ENCODE results near the gene POLR3E.
"Not testable (repeated sequence)": the region's sequence is repeated elsewhere in the genome, so short reads cannot be mapped to it uniquely, and the experiment has no call there.

Gene POLR3E

DNA sequence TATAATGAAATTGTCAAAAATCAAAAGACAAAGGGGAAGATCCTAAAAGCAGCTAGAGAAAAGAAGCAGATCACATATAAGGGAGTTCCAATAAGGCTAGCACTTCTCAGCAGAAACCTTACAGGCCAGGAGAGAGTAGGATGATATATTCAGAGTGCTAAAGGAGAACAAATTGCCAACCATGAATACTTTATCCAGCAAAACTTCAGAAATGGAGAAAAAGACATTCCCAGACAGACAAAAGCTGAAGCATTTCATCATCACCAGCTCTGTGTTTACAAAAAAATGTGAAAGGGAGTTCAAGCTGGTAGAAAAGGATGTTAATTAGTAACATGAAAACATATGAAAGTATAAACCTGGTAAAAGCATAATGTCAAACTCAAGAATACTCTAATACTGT, 39.8 kb downstream of the POLR3E start:
- no peak for DNase-seq

DNA sequence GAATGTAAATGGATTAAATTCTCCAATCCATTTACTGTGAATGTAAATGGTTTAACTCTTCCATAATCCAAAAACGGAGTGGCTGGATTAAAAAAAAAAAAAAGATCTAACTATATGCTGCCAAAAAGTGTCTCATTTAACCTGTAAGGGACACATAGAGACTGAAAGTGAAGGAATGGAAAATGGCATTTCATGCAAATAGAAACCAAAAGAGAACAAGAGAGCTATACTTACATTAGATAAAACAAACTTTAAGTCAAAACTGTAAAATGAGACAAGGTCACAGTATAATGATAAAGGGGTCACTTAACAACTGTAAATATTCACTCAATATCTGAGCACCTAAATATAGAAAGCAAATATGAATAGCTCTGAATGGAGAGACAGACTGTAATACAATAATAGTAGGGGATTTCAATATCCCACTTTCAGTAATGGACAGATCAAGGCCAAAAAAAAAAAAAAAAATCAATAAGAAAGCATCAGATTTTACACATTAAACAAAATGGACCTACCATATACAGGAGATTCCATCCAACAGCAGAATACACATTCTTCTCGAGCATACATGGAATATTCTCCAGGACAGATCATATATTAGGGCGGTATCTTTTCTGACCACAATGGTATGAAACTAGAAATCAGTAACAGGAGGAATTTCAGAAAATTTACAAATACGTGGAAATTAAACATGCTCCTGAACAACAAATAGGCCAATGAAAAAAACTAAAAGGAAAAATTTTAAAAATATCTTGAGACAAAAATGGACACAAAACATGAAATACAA, 40.8 kb downstream of the POLR3E start:
- no peak for DNase-seq

DNA sequence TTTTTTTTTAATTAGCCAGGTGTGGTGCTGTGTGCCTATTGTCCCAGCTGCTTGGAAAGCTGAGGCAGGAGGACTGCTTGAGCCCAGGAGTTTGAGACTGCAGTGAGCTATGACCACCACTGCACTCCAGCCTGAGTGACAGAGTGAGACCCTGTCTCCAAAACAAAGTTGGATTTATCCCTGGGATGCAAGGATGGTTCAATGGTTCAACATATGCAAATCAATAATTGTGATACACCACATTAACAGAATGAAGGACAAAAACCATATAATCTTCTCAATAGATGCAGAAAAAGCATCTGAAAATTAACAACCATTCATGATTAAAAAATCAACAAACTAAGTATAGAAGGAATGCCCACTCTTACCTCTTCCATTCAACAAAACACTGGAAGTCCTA, 43.7 kb downstream of the POLR3E start:
- no peak for DNase-seq

DNA sequence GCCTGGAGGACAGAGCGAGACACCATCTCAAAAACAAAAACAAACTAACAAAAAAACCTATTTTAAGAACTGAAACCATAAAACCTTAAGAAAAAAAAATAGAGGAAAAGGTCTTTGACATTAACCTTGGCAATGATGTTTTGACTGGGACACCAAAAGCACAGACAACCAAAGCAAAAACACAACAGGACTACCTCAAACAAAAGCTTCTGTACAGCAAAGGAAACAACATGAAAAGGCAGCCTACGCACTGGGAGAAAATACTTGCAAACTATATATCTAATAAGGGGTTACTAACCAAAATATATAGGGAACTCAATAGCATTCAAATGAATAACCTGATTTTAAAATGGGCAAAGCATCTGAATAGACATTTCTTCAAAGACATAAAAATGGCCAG, 44.9 kb downstream of the POLR3E start:
- DNase-seq = no peak

DNA sequence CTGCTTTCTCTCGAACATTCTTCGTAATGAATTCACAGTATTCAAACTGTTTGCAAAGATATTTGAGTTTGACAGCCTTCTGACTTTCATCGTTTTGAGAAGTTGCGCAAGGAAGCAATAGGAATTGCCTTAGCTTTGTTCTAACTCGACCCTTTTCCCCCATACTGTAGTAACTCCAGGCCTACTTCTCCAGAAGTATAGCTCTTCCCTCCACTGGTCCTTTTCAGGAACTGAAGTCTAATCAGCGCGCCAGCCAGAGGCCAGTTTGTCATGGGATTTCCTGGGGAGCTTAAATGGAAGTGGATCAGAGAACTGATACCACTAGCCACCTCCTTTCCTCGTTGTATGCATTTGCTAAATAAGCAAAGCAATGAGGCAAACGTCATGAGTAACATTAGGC, 49.3 kb downstream of the POLR3E start:
- no peak for DNase-seq

DNA sequence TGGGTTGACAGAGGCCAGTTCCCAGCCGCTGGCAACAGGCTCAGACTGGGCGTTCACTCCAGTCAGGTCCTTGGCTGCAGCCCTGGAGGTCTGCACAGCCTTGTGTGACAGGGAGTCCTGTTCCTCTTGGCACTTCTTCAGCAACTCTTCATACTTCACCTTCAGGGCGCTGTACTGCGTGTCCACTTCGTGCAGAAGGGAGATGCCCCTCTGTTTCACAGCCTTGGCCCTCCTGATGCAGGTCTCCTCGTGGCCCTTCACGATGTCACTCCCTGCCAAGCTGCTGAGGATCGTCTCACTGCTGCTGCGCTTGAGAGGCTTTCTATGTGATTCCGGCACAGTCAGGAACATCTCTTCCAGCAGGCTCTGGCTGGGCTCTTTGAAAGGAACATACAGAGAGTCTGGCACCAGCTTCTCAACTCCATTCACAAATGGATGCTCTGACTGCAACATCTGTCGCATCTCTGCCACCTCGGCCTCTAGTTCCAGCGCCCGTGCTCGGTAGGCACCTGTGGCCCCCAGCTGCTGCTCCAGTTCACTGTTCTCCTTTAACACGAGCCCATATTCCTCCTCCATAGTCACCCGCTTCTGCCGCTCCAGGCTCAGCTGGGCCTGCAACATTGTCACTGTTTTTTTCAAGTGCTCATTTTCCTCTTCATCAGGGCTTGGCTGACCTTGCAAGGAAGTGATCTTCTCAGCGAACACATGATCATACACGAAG, 50.1 kb downstream of the POLR3E start:
- DNase-seq = no peak

DNA sequence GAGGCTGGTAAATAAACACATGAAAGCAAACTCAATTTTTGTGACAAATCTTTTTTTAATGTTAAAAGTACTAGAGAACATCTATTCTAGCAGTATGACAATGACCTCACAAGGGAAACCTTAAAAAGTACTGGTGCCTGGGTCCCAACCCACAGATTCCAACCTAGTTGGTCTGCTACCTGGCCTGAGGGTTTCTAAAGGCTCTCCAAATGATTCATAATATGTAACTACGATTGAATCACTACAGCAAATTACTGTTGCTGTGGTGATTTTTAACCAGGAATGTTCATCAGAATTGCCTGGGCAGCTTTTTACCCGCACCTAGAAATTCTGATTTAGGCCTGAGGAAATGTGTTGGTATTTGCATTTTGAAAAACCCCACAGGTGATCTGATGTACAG, 51.1 kb downstream of the POLR3E start:
- no peak for DNase-seq

DNA sequence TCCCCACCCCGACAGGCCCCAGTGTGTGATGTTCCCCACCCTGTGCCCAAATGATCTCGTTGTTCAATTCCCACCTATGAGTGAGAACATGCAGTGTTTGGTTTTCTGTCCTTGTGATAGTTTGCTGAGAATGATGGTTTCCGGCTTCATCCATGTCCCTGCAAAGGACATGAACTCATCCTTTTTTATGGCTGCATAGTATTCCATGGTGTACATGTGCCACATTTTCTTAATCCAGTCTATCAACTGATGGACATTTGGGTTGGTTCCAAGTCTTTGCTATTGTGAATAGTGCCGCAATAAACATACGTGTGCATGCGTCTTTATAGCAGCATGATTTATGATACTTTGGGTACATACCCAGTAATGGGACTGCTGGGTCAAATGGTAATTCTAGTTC, 53.8 kb downstream of the POLR3E start:
- DNase-seq = not testable (repeated sequence)

DNA sequence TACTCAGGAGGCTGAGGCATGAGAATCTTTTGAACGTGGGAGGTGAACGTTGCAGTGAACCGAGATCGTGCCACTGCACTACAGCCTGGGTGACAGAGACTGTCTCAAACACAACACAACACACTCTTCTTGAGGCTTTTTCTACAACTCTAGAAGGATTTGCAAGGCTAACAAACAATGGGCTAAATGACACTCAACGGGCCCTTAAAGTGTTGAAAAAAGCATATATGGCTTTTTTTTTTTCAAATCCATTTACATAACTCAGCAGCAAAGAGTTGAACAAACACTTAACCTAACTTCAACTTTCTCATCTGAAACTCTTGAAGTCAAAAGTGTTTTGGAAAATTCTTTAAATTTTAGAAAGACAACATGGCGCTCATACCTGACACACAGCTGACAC, 54.9 kb downstream of the POLR3E start:
- DNase-seq = no peak

DNA sequence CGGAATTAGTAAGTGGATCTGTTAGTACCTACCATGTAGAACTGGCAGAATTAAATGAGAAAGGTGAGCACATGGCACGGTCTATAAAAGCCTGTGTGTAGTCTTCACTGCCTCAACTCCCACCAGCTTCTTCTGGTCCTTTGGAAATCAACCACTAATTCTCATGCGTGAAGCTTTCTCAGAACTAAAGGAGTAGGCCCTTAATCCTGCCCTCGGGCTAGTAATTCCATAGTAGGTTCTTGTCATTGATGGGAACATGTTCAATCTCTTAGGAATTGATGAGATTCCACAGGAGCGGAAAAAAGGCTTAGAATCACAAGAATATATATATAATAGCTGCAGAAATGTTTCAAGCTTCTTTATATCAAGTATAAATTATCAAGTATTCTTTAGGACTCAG, 55.5 kb downstream of the POLR3E start:
- DNase-seq = no peak

DNA sequence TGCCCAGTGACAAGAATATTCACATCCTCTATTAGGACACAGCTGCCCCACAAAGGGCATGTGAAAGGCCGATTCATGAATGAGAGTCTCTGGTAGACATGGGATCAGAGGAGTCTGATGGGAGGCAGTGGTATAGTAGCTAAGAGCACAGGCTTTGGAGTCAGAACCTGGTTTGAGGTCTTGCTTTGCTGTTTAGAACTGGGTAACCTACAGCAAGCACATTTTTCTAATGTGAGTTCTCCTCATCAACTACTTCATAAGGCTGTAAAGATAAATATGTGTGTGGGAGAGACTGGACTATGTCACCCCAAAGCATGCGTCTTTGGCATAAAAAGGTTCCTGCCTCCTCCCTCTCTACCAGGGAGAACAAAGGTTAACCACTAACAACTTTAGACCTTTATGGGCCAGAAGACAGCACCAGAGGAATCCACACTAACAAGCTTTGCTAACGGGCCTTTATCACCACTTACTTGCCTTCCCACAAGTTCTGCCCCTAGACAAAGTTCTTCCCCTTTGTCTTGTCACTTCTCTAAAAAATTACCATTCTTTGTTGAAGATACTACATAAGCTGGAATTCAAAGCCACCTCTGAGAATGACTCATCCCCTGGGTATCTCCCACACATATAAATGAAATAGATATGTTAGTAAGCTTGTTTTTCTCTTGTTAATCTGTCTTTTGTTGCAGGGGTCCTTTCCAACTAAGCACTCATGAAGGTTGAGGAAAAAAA, 56.1 kb downstream of the POLR3E start:
- DNase-seq = no peak

DNA sequence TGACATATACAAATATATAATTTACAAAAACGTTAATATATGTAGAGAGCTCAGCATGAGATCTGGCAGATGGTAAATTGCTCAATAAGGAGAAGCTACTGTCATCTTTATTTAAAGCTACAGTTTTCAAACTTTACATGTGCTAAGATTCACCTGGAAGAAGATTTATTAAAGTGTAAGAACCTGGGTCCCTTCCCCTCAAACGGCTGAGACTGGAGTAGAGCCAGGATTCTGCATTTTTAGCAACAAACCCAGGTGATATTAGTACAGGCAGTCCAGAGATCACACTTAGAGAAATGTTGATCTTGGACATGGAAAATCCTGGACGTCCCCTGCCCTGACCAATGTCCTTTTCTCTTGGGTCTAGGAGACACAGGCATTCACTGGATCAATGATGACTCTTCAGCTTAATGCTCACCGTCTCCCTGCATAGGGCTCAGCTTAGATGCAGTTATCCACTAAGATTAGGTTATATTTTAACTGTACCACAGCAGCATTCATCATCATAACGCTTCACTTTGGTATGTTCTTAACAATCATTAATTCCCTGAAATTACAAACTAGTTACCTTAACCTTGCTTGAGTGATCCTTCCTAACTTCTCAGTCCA, 56.8 kb downstream of the POLR3E start:
- DNase-seq = no peak

DNA sequence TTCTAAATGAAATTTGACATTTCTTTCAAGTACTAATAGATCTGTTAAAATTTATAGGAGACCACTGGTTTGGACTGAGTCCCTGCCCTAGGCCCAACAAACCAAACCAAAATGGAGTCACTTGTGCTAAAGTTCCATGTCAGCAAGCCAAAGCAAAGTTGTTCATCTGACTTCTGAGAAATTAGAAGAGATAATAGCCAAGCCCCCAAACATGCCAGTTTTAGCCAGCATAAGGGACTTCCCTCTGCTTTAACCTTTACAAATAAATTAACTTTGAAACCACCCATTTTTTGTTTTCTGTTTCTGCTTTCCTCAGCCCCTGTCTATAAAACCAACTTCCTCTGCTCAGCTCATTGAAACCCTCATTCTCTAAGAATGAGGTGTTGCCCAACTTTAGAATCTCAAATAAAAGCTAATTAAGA, 58.3 kb downstream of the POLR3E start:
- DNase-seq = no peak

DNA sequence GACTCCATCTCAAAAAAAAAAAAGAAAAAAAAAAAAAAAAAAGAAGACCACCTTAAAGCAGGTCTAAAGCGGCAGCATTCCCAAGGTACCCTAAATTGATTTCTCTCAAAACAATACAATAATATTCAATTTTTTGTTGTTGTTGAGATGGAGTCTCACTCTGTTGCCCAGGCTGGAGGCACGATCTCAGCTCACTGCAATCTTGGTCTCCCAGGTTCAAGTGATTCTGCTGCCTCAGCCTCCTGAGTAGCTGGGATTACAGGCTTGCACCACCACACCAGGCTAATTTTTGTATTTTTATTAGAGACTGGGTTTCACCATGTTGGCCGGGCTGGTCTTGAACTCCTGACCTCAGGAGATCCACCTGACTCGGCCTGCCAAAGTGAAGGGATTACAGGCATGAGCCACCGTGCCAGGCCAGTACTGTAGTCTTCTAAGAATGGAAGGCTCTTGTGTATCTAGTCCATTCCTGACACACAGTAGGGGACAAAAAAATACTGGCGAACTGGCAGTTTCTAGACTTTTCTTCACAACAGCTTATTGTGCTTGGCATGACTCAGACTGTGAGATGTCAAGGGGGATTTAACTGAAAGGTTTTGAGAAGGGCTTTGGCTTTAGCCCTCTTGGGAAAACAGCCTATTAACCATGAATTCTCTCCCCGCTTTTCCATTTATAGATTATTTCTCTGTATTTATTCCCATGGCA, 59.9 kb downstream of the POLR3E start:
- no peak for DNase-seq

DNA sequence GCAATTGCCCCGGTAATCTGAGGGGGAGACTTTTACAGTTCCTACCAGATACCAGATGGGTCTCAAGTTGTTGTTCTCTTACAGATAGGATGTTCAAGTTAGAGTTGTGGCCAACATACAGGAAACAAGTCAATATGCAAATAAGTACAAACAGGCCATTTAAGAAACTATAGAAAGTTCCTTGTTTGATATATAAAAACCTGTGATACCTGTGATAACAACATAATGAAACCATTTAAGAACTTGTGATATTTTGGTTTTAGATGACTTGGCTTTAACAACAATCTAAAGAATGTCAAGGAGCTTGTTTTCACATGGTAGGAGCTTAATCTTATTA, 60.4 kb downstream of the POLR3E start:
- no peak for DNase-seq

DNA sequence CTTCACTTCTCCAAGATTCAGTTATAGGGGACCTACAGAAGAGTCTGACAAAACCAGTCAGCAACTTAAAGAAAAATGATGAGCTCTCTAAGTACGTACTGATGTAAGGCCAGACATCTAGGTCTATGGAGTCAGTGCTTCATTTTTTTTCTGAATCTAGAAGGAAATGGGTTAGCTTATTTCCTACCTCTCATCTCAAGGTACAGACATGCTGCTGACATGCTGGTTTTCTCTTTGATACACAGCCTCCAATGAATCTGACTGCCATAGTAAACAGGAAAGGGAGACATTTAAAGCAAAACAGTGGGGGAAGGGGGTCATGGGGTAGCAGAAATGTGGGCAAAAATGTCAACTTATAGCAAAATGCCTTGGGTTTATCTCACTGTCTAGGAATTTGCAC, 60.8 kb downstream of the POLR3E start:
- DNase-seq = no peak

DNA sequence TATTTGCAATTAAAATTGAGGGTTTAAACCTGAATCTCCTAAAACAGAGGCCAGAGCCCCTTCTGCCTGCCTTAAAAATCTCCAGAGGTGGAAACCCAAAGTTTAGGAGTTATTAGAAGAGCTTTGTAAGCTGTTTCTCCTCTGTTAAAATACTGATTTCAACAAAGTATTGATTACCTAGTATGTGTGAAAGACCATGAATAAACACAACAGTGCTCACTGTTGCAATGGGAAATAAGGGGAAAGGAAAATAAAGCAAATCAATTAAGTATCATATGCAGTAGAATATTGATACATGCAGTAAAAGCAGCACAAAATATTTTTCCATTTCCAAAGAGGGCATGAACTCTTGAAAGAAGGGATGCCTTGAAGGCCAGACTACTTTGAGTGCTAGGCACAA, 62.5 kb downstream of the POLR3E start:
- no peak for DNase-seq

DNA sequence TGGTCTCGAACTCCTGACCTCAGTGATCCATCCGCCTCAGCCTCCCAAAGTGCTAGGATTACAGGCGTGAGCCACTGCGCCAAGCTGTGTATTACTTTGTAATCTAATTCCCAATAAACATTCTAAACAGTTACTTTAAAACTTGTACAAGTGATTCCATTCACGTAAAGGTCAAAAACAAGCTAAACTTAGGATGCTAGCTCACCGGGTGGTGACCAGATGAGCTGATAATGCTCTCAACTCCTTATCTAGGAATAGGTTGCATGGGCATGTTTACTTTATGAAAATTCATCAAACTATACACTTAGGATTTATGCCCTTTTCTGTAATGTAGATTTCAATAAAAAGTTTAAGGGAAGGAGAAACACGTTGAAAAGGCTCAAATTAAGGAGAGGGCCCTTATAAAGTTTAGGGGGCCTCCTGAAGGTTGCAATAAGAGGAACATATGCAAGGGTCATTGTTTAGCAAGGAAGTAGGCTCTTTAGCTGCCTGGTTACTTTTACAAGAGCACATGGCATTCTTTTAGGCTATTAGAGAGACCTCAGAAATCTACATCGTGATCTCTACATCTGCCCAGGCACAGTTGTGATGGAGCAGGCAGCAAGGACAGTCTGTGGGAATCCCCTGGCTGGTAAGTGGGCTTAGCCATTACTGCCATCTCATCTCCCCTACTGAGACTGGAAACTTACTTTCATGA, 63.9 kb downstream of the POLR3E start:
- DNase-seq = no peak

DNA sequence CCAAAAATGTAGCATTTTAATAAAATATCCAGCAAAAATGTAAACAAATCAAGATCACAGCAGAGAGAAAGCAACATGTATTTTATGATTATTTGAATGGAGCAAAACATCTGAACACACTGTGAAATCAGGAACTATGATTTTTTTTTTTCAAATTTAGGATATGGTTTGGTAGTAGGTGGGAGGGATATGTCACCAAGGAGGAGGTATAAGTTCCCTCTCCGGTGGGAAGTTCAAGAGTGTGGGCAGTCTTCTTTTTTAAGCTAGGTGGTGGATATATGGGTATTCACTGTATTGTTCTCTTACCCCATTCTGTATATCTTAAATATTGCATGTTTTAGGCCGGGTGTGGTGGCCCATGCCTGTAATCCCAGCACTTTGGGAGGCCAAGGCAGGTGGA, 67.0 kb downstream of the POLR3E start:
- DNase-seq = no peak

DNA sequence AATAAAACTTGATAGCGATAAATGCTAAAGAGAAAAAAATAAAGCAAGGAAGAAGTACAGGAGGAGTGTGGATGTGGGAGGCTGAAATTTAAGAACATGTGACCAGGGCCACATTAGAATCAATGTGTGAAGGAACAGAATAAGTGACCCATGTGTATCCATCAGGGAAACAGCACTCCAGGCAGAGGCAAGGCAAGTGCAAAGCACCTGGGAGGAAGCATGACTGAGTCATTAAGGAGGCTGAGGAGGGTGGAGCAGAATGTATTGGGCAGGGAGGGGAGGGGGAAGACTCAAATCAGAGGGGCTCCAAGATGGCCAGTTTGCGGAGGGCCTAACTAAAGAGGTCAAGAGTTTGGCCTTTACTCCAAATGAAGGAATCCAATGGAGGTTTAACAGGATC, 69.2 kb downstream of the POLR3E start:
- DNase-seq = no peak

DNA sequence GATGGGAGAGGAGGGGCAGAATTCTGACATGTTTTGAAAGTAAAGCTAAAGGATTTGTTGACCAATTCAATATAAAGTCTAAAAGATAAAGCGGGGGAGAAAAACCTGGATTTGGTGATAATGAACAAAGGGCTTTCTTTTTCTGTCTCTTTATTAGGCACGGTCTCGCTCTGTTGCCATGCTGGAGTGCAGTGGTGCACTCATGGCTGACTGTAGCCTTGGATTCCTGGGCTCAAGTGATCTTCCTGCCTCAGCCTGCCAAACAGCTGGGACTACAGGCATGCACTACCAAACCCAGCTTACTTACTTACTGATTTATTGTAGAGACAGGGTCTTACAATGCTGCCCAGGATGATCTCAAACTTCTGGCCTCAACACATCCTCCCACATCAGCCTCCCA, 69.7 kb downstream of the POLR3E start:
- no peak for DNase-seq

DNA sequence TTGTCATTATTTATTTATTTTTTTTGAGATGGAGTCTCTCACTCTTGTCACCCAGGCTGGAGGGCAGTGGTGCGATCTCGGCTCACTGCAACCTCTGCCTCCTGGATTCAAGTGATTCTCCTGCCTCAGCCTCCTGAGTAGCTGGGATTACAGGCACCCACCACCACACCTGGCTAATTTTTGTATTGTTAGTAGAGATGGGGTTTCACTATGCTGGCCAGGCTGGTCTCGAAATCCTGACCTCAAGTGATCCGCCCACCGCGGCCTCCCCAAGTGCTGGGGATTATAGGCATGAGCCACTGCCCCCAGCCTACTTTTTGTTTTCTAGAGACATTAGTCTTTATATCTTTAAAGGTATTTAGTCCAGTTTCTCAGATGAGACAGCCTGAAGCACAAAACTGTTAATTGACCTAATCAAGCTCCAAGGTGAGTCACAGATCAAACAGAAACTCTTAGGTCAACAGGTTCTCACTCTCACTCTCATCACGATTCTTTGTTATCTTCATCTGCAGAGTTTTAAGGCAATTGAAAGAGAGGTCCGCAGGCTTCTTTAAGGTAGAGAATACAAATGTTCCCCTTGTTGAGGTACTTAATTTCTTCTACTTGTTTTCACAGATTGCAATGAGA, 71.1 kb downstream of the POLR3E start:
- not testable (repeated sequence) for DNase-seq
